Measurements from ENCODE around the gene ACSF3.

The ACSF3 gene

DNA sequence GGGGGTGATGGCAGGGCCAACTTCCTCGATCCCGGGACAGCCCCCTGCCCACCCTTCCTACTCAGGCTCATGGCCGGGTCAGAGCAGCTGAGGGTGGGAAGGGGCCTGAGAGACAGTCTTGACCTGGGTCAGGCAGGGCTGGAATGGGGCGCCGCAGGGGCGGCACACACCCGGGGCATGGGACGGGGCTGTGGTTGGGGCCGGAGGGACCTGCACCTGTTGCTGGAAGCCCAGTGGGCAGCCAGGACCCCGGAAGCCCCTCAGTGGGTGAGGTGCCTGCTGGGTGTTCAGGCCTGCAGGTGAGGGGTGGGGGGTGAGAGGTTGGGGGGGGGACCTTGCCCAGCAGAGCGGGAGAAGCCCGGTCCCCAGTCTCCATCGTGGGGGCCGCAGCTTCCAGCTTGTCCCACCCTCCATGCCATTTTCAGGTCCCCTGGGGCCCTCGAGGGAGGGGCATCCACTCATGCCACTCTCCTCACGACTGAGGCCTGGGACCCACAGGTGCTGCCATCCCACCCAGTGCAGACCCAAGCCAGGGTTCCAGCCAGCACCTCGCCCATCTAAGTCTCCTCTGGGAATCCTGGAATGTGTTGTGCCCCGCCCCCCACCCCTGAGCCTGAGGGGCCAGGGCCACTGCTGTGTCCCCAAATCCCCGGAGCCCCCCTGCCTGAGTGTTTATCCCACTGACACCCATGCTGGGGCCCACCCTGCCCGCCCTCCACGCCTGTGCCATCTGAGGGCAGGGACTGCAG lies 43.4 kb upstream of the ACSF3 start:
- Histone ChIP-seq H2AFZ (ENCODE audit: low read length) (no peak overlapping the region), H3K4me3 (ENCODE audit: low read depth, low read length, poor library complexity, severe bottlenecking) (no peak overlapping the region), H3K9me2 (ENCODE audit: low read depth, low read length) (no peaks in the 10 kb centered on the region), H3K9ac (ENCODE audit: low read length) (no peak overlapping the region), H3K36me3 (ENCODE audit: insufficient read depth, low read length) (no peaks in the 10 kb centered on the region), H4K20me1 (ENCODE audit: insufficient read depth, low read length) (no peaks in the 10 kb centered on the region), H3K79me2 (ENCODE audit: insufficient read depth, low read length) (no peaks in the 10 kb centered on the region), H3K4me2 (ENCODE audit: low read length) (no peak overlapping the region), H3K4me1 (ENCODE audit: insufficient read depth, low read length, severe bottlenecking) (peaks cover 2% of the 10 kb centered on the region), H3K27me3 (ENCODE audit: insufficient read depth, low read length) (peaks cover 15% of the 10 kb centered on the region), H3F3A (ENCODE audit: insufficient read depth, low read length) (no peaks in the 10 kb centered on the region), H3K9me3 (ENCODE audit: low read length) (no peaks in the 10 kb centered on the region), H3K27ac (ENCODE audit: low read depth, low read length, poor library complexity, severe bottlenecking) (no peak overlapping the region)
- TF ChIP-seq EZH2 (IDR thresholded peaks at IDR 0.05; ENCODE audit: borderline replicate concordance, low read length) = no peak
- TF ChIP-seq, protein P1, sequence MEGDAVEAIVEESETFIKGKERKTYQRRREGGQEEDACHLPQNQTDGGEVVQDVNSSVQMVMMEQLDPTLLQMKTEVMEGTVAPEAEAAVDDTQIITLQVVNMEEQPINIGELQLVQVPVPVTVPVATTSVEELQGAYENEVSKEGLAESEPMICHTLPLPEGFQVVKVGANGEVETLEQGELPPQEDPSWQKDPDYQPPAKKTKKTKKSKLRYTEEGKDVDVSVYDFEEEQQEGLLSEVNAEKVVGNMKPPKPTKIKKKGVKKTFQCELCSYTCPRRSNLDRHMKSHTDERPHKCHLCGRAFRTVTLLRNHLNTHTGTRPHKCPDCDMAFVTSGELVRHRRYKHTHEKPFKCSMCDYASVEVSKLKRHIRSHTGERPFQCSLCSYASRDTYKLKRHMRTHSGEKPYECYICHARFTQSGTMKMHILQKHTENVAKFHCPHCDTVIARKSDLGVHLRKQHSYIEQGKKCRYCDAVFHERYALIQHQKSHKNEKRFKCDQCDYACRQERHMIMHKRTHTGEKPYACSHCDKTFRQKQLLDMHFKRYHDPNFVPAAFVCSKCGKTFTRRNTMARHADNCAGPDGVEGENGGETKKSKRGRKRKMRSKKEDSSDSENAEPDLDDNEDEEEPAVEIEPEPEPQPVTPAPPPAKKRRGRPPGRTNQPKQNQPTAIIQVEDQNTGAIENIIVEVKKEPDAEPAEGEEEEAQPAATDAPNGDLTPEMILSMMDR (IDR thresholded peaks at IDR 0.05; ENCODE audit: low read length) = no peak

DNA sequence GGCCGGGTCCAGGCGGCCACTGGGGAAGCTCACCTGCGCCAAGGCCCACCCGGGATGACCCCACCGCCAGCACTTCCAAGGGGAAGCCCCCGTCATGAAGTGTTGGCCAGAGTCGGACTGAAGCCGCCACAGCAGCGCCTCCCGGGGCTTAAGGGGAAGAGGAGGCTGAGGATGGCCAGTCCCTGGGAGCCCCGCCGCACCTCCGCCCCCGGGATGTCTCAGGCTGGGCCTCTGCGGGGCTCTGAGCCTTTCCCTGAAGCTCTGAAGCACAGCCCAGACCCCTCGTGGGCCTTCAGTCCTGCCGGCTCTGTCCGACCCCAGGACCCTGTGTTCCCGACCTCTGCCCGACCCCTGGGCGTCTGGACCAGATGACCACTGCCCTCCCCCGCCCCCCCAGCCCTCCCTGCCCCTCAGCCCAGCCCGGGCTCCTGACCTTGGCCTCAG lies 42.8 kb upstream of the ACSF3 start:
- Histone ChIP-seq H3K27me3 (ENCODE audit: insufficient read depth, low read length) (peaks cover 9% of the 10 kb centered on the region; the same call in 1 of the 2 replicates), H3K9me3 (ENCODE audit: low read length) (no peaks in the 10 kb centered on the region), H4K20me1 (ENCODE audit: insufficient read depth, low read length) (no peaks in the 10 kb centered on the region), H3K79me2 (ENCODE audit: insufficient read depth, low read length) (no peaks in the 10 kb centered on the region), H3K4me1 (ENCODE audit: insufficient read depth, low read length, severe bottlenecking) (no peaks in the 10 kb centered on the region), H3K4me2 (ENCODE audit: low read length) (no peak overlapping the region), H3K36me3 (ENCODE audit: insufficient read depth, low read length) (no peaks in the 10 kb centered on the region), H3K9me2 (ENCODE audit: low read depth, low read length) (no peaks in the 10 kb centered on the region), H3K9ac (ENCODE audit: low read length) (no peak overlapping the region), H3K27ac (ENCODE audit: low read depth, low read length, poor library complexity, severe bottlenecking) (no peak overlapping the region), H3F3A (ENCODE audit: insufficient read depth, low read length) (no peaks in the 10 kb centered on the region), H2AFZ (ENCODE audit: low read length) (no peak overlapping the region), H3K4me3 (ENCODE audit: low read depth, low read length, poor library complexity, severe bottlenecking) (no peak overlapping the region)
- no peak for TF ChIP-seq EZH2 (IDR thresholded peaks at IDR 0.05; ENCODE audit: borderline replicate concordance, low read length)
- TF ChIP-seq, protein P1 (IDR thresholded peaks at IDR 0.05; ENCODE audit: low read length) = no peak

DNA sequence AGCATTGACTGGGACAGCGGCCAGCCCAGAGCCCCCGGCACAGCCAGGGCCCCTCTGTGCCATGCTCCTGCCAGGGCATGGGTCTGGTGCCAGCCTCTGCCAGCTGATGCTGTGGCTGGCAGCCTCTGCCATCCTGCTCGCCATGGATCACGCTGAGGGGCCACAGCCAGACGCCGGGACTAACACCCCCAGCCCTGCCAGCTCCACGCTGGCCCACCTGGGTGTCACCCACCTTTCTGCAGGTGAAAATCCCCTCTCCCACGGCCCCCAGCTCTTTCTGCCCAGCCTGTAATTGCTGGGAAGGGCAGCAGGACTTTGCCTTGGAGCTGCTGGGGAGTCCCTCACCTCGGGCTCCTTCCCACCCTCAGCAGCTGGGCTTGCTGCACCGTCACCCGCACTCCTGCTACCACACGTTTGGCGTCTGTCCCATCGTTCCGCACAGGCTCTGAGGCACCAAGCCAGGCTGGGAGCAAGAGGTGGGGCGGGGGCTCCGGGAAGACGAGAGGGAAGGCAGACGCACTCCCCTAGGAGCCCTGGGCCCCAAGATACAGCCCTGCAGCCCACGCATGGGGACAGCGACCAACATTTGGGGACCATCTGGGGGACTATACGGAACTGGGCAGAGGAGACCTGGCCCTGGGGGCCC lies 42.0 kb upstream of the ACSF3 start:
- no peaks in the 10 kb centered on the region for H3K9me3 ChIP-seq (ENCODE audit: low read length)
- H3K79me2 ChIP-seq (ENCODE audit: insufficient read depth, low read length) = no peaks in the 10 kb centered on the region
- H3K36me3 ChIP-seq (ENCODE audit: insufficient read depth, low read length) = no peaks in the 10 kb centered on the region
- H3K4me1 ChIP-seq (ENCODE audit: insufficient read depth, low read length, severe bottlenecking) = no peaks in the 10 kb centered on the region
- H3K9ac ChIP-seq (ENCODE audit: low read length) = no peak overlapping the region
- TF ChIP-seq EZH2 (IDR thresholded peaks at IDR 0.05; ENCODE audit: borderline replicate concordance, low read length) = no peak
- TF ChIP-seq, protein P1 (IDR thresholded peaks at IDR 0.05; ENCODE audit: low read length) = no peak
- no peaks in the 10 kb centered on the region for H3K9me2 ChIP-seq (ENCODE audit: low read depth, low read length)
- no peak overlapping the region for H3K4me2 ChIP-seq (ENCODE audit: low read length)
- no peaks in the 10 kb centered on the region for H3F3A ChIP-seq (ENCODE audit: insufficient read depth, low read length)
- peaks cover 6% of the 10 kb centered on the region; the same call in 1 of the 2 replicates for H3K27me3 ChIP-seq (ENCODE audit: insufficient read depth, low read length)
- H2AFZ ChIP-seq (ENCODE audit: low read length) = no peak overlapping the region
- no peak overlapping the region for H3K27ac ChIP-seq (ENCODE audit: low read depth, low read length, poor library complexity, severe bottlenecking)
- H3K4me3 ChIP-seq (ENCODE audit: low read depth, low read length, poor library complexity, severe bottlenecking) = no peak overlapping the region
- H4K20me1 ChIP-seq (ENCODE audit: insufficient read depth, low read length) = no peaks in the 10 kb centered on the region

Measured in OCI-LY1 (cell line).